K562 (cell line): Measurements from ENCODE around the gene PDE1C. TPM values are rescaled to one million over a fixed set of nuclear protein-coding genes. Genes with fewer than 3 reads are reported as not detected.

Experiments used
- ATAC-seq: fragments of 200-7000 bp; cut with Tn5 transposase; 3 replicates; pipeline ENCODE4 v1.9.1; 2020; ENCODE audit warnings: moderate library complexity
- BruUV-seq: library from RNA; stranded (reverse); fragments of 400-500 nt; replicated peaks from 2 replicates; lab custom pipeline; 2021; lab: Mats Ljungman, UMichigan
- CTCF ChIA-PET: fragments of 300-600 bp; formaldehyde crosslinking; extraction: SDS; loops from one replicate; lab custom pipeline; 2021; ENCODE audit warnings: low intra/inter-chr PET ratio; lab: Yijun Ruan, JAX
- POLR2A ChIA-PET: fragments of 300-600, 350-650 bp; sonication (Branson Sonifier 250); formaldehyde crosslinking; extraction: SDS; loops from one replicate; lab custom pipeline; 2021; ENCODE audit warnings: antibody characterized with exemption, inconsistent platforms; lab: Yijun Ruan, JAX
- DNase-seq, 4 experiments: peaks; one replicate each; pipeline versions ENCODE4 v3.0.0 to v3.0.0-alpha.2; 2011 to 2018; ENCODE audit warnings: low spot score in 3 of 4, mixed read lengths in 3 of 4; ENCODE audit errors: extremely low read depth in 1 of 4
- FAIRE-seq: peaks from 2 replicates; lab custom pipeline; 2011; peaks lifted over from hg19 to GRCh38; lab: Jason Lieb, UNC
- H2AFZ ChIP-seq: 2 replicates; pipeline ENCODE4 v1.6.0; 2011; ENCODE audit warnings: low read depth, low read length, control low read depth, inconsistent platforms
- H3K27ac ChIP-seq: fragments of 200-600 bp; 3 replicates; pipeline ENCODE4 v1.8.0; 2011; ENCODE audit warnings: low read depth, mild to moderate bottlenecking, control low read depth, inconsistent platforms, low read length, moderate library complexity, mixed read lengths; ENCODE audit errors: extremely low read depth
- H3K27me3 ChIP-seq, 2 experiments: fragments of 300-600 bp in 1 of 2; 2 replicates in 1 of 2; 3 replicates in 1 of 2; pipeline versions ENCODE4 v1.6.0 to v1.8.0; 2011; ENCODE audit warnings: inconsistent platforms in 2 of 2, low read length in 2 of 2, mild to moderate bottlenecking in 1 of 2, mixed read lengths in 1 of 2, moderate library complexity in 1 of 2; ENCODE audit not compliant: control insufficient read depth in 2 of 2, insufficient read depth in 2 of 2
- H3K36me3 ChIP-seq: fragments of 300-600 bp; 3 replicates; pipeline ENCODE4 v1.8.0; 2011; ENCODE audit warnings: mild to moderate bottlenecking, low read length, inconsistent platforms; ENCODE audit not compliant: control insufficient read depth, insufficient read depth
- H3K4me1 ChIP-seq, 2 experiments: fragments of 200-600 bp in 1 of 2; replicated peaks in 1 of 2; 2 replicates in 1 of 2; 3 replicates in 1 of 2; pipeline versions ENCODE4 v1.5.1 to v1.8.0; 2011; ENCODE audit warnings: inconsistent platforms in 2 of 2, low read length in 2 of 2, mild to moderate bottlenecking in 1 of 2, mixed read lengths in 1 of 2, moderate library complexity in 1 of 2; ENCODE audit not compliant: control insufficient read depth in 2 of 2, insufficient read depth in 2 of 2
- H3K4me2 ChIP-seq: 2 replicates; pipeline ENCODE4 v1.6.1; 2011; ENCODE audit warnings: low read length, control low read depth, inconsistent platforms, mixed read lengths; ENCODE audit not compliant: insufficient read depth
- H3K4me3 ChIP-seq: fragments of 200-600 bp; sonication (generic), shearing (Covaris generic); 2 replicates; pipeline ENCODE4 v1.5.1; 2016; ENCODE audit warnings: control low read depth, inconsistent platforms
- H3K79me2 ChIP-seq: fragments of 200-600 bp; 3 replicates; pipeline ENCODE4 v1.8.0; 2011; ENCODE audit warnings: low read length, inconsistent platforms; ENCODE audit not compliant: control insufficient read depth, insufficient read depth
- H3K9ac ChIP-seq, 2 experiments: 2 replicates each; pipeline versions ENCODE4 v1.6.0 to v1.6.1; 2011; ENCODE audit warnings: low read depth in 2 of 2, low read length in 2 of 2, control low read depth in 1 of 2, inconsistent platforms in 1 of 2, mild to moderate bottlenecking in 1 of 2, mixed read lengths in 1 of 2; ENCODE audit not compliant: insufficient read depth in 1 of 2
- H3K9me1 ChIP-seq: one replicate; pipeline ENCODE4 v1.6.0; 2011; ENCODE audit warnings: inconsistent platforms, mild to moderate bottlenecking, low read length, moderate library complexity; ENCODE audit not compliant: control insufficient read depth, insufficient read depth
- H3K9me3 ChIP-seq: replicated peaks from 2 replicates; pipeline ENCODE4 v1.5.1; 2011; ENCODE audit warnings: low read depth, low read length, inconsistent platforms; ENCODE audit not compliant: control insufficient read depth, insufficient read depth
- H4K20me1 ChIP-seq: replicated peaks from 2 replicates; pipeline ENCODE4 v1.6.1; 2011; ENCODE audit warnings: low read length, inconsistent platforms, mixed read lengths; ENCODE audit not compliant: control insufficient read depth, insufficient read depth
- ARNT ChIP-seq, 2 experiments: fragments of 450-650 bp; IDR thresholded peaks; 2 replicates each; pipeline ENCODE4 v1.6.1; 2016; ENCODE audit warnings: mild to moderate bottlenecking in 1 of 2
- CREB1 ChIP-seq, 2 experiments: sonication (generic) in 1 of 2; formaldehyde crosslinking in 1 of 2; IDR thresholded peaks; 2 replicates each; pipeline versions ENCODE4 v1.6.1 to v1.8.0; 2012 to 2022; ENCODE audit warnings: inconsistent platforms in 1 of 2, mild to moderate bottlenecking in 1 of 2, missing genetic modification reagents in 1 of 2, moderate library complexity in 1 of 2
- ETV1 ChIP-seq: fragments of 450-650 bp; conservative IDR thresholded peaks from 2 replicates; pipeline ENCODE4 v1.6.1; 2016; ENCODE audit warnings: missing genetic modification characterization, control low read depth, low read depth, missing compliant biosample characterization
- HDAC2 ChIP-seq: fragments of 450-650 bp; IDR thresholded peaks from 2 replicates; pipeline ENCODE4 v1.6.1; 2016; ENCODE audit warnings: mild to moderate bottlenecking
- HMGN3 ChIP-seq: IDR thresholded peaks from 2 replicates; pipeline ENCODE4 v1.6.1; 2011; ENCODE audit warnings: borderline replicate concordance, low read depth, mild to moderate bottlenecking, mixed read lengths, low read length; ENCODE audit not compliant: insufficient read length; ENCODE audit errors: extremely low read depth
- HNRNPLL ChIP-seq: fragments of 200-400 bp; formaldehyde crosslinking; IDR thresholded peaks from 2 replicates; pipeline ENCODE4 v1.6.1; 2017; ENCODE audit warnings: low read length, low read depth, mild to moderate bottlenecking; ENCODE audit not compliant: poor library complexity, severe bottlenecking
- PTBP1 ChIP-seq: fragments of 200-400 bp; formaldehyde crosslinking; IDR thresholded peaks from 2 replicates; pipeline ENCODE4 v1.6.1; 2017; ENCODE audit warnings: low read depth, low read length
- ZNF699 ChIP-seq: fragments of 250-450 bp; sonication (Bioruptor Pico); IDR thresholded peaks from 2 replicates; pipeline ENCODE4 v1.8.0; 2021; ENCODE audit warnings: mild to moderate bottlenecking, moderate library complexity; ENCODE audit not compliant: insufficient replicate concordance
- WGBS: fragments of 100-300 bp; shearing (Covaris generic); methylation state at CpG from one replicate; pipeline ENCODE4 v1.1.6; 2016; ENCODE audit warnings: low coverage, mixed read lengths; ENCODE audit not compliant: insufficient coverage; ENCODE audit errors: missing lambda C conversion rate; 5-methylcytosine and 5-hydroxymethylcytosine counted together
- in situ Hi-C: fragments of 300-500 bp; cut with MboI; formaldehyde crosslinking; loops from 4 replicates; pipeline ENCODE4 v1.15.0; 2018; ENCODE audit warnings: inconsistent platforms, mixed read lengths
- intact Hi-C: fragments of 100-400 bp; cut with micrococcal nuclease; formaldehyde crosslinking; loops from 2 replicates; pipeline ENCODE4 v1.14.2; 2022
- polyA plus RNA-seq, 8 experiments: library from polyadenylated mRNA; depleted of rRNA in 4 of 8; stranded (reverse) in 5 of 8; unstranded in 3 of 8; fragments of >200 nt; fragmentation: Nextera tagmentation in 2 of 8; fragmentation: Illumina TruSeq in 1 of 8; extraction: Ambion mirVana in 2 of 8; extraction: Trizol in 1 of 8; gene quantifications; 2 replicates each; pipeline versions ENCODE4 v1.2.1 to v1.2.3, GENCODE V29; 2011 to 2014; ENCODE audit warnings: inconsistent platforms in 1 of 8, missing spikeins in 1 of 8
- total RNA-seq, 7 experiments: library from RNA; depleted of rRNA in 6 of 7; stranded (reverse); fragments of >200 nt in 6 of 7; fragmentation: Illumina TruSeq in 2 of 7; extraction: Trizol in 2 of 7; gene quantifications; 2 replicates each; pipeline versions ENCODE4 v1.2.1 to v1.2.3, GENCODE V29; 2011 to 2021; ENCODE audit warnings: low replicate concordance in 1 of 7
- TF ChIP-seq, protein P1 (sequence below): fragments of 150-350 bp; conservative IDR thresholded peaks from 2 replicates; pipeline ENCODE4 v1.6.1; 2014; ENCODE audit warnings: low read length
- TF ChIP-seq, protein P2 (sequence below): conservative IDR thresholded peaks from 2 replicates; pipeline ENCODE4 v1.6.1; 2011; ENCODE audit warnings: low read depth, mild to moderate bottlenecking, low read length; ENCODE audit not compliant: control insufficient read depth
- TF ChIP-seq, protein P3 (sequence below): sonication (generic); formaldehyde crosslinking; IDR thresholded peaks from 2 replicates; pipeline ENCODE4 v1.8.0; 2022; ENCODE audit warnings: missing genetic modification reagents, mild to moderate bottlenecking, borderline replicate concordance

Gene PDE1C
- total and polyA plus RNA-seq, 9 of the 15 experiments (the other 6 are each of a cell fraction or from before 2014, with no cell fraction given), result under 0.01 to 0.01 TPM; not detected in 7

DNA sequence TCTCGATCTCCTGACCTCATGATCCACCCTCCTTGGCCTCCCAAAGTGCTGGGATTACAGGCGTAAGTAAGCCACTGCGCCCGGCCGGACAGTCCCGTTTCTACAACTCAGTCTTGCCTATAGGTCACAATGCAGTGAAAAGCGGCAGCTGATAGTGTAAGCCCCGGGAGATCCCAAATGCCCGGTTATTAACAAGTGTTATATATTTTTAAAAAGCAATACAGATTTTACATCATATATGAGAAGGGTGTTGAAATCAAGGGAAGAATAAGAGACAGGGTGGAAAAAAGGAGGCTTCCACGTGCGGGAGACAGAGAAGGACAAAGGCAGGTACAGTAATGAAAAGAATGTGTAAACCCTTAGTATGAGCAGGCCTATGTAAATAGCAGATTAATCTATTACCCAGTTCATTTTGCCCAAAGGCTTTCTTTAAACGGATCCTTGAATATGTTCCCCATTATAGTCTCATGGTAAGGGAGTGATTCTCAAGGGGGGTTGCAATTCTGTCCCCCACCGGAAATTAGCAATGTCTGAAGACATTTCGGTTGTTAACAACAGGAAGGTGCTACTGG is 170.8 kb downstream of the PDE1C start:
- no peaks in the 10 kb centered on the region for H3K36me3 ChIP-seq
- no peak overlapping the region for H3K4me3 ChIP-seq
- no peaks in the 10 kb centered on the region for H3K79me2 ChIP-seq
- H3K9me1 ChIP-seq, result no peaks in the 10 kb centered on the region
- H4K20me1 ChIP-seq, result no peaks in the 10 kb centered on the region
- H3K9ac ChIP-seq, result no peak overlapping the region
- no peak overlapping the region for H2AFZ ChIP-seq
- no peak for FAIRE-seq
- intact Hi-C loops (no loop called here), in situ Hi-C loops (no loop called here)
- no peaks in the 10 kb centered on the region for H3K9me3 ChIP-seq
- no peak overlapping the region; the same call in 1 of the 2 replicates for H3K4me2 ChIP-seq
- WGBS, result 0% methylated on average over 14 of the region's 14 CpGs
- H3K27me3 ChIP-seq, result no peaks in the 10 kb centered on the region
- ATAC-seq, result 0 out of 3 replicates have a peak, but pooled peaks have one; percentile 33
- ChIA-PET POLR2A (no interaction called here), CTCF (no interaction called here)
- BruUV-seq, result no TSS peak
- no peak overlapping the region for H3K27ac ChIP-seq
- DNase-seq, result no peak
- H3K4me1 ChIP-seq, result no peaks in the 10 kb centered on the region
- TF ChIP-seq, protein P1, sequence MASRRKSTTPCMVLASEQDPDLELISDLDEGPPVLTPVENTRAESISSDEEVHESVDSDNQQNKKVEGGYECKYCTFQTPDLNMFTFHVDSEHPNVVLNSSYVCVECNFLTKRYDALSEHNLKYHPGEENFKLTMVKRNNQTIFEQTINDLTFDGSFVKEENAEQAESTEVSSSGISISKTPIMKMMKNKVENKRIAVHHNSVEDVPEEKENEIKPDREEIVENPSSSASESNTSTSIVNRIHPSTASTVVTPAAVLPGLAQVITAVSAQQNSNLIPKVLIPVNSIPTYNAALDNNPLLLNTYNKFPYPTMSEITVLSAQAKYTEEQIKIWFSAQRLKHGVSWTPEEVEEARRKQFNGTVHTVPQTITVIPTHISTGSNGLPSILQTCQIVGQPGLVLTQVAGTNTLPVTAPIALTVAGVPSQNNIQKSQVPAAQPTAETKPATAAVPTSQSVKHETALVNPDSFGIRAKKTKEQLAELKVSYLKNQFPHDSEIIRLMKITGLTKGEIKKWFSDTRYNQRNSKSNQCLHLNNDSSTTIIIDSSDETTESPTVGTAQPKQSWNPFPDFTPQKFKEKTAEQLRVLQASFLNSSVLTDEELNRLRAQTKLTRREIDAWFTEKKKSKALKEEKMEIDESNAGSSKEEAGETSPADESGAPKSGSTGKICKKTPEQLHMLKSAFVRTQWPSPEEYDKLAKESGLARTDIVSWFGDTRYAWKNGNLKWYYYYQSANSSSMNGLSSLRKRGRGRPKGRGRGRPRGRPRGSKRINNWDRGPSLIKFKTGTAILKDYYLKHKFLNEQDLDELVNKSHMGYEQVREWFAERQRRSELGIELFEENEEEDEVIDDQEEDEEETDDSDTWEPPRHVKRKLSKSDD, result no peak
- TF ChIP-seq ARNT (IDR thresholded peaks at IDR 0.05), result no peak
- TF ChIP-seq PTBP1, result no peak
- no peak for TF ChIP-seq HDAC2
- TF ChIP-seq HNRNPLL, result no peak
- TF ChIP-seq CREB1 (IDR thresholded peaks at IDR 0.05), result no peak
- no peak for TF ChIP-seq CREB1 (CRISPR knock-in tag; IDR thresholded peaks at IDR 0.05)
- no peak for TF ChIP-seq HMGN3
- TF ChIP-seq ZNF699 (CRISPR knock-in tag), result no peak
- TF ChIP-seq, protein P2, sequence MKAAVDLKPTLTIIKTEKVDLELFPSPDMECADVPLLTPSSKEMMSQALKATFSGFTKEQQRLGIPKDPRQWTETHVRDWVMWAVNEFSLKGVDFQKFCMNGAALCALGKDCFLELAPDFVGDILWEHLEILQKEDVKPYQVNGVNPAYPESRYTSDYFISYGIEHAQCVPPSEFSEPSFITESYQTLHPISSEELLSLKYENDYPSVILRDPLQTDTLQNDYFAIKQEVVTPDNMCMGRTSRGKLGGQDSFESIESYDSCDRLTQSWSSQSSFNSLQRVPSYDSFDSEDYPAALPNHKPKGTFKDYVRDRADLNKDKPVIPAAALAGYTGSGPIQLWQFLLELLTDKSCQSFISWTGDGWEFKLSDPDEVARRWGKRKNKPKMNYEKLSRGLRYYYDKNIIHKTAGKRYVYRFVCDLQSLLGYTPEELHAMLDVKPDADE, result no peak
- TF ChIP-seq, protein P3, sequence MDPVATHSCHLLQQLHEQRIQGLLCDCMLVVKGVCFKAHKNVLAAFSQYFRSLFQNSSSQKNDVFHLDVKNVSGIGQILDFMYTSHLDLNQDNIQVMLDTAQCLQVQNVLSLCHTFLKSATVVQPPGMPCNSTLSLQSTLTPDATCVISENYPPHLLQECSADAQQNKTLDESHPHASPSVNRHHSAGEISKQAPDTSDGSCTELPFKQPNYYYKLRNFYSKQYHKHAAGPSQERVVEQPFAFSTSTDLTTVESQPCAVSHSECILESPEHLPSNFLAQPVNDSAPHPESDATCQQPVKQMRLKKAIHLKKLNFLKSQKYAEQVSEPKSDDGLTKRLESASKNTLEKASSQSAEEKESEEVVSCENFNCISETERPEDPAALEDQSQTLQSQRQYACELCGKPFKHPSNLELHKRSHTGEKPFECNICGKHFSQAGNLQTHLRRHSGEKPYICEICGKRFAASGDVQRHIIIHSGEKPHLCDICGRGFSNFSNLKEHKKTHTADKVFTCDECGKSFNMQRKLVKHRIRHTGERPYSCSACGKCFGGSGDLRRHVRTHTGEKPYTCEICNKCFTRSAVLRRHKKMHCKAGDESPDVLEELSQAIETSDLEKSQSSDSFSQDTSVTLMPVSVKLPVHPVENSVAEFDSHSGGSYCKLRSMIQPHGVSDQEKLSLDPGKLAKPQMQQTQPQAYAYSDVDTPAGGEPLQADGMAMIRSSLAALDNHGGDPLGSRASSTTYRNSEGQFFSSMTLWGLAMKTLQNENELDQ (CRISPR knock-in tag), result no peak
- no peak for TF ChIP-seq ETV1
